ENCODE data around the gene ARHGDIA.

Gene ARHGDIA

GRCh38 chr17:81822996-81823819 is 47.9 kb downstream of the ARHGDIA start:
- DNase-seq (ENCODE audit: low read depth), result no peak

- DNase-seq (ENCODE audit: low read depth), result no peak
These were observed 48.9 kb downstream of the ARHGDIA start for GRCh38 chr17:81822312-81822637.

GRCh38 chr17:81821603-81822311 is 49.4 kb downstream of the ARHGDIA start:
- peak; percentile 70 for DNase-seq (ENCODE audit: low read depth)

- no peak for DNase-seq (ENCODE audit: low read depth)
These were observed 50.0 kb downstream of the ARHGDIA start for GRCh38 chr17:81821147-81821546.

GRCh38 chr17:81819708-81820107 is 51.4 kb downstream of the ARHGDIA start:
- DNase-seq (ENCODE audit: low read depth), result no peak

GRCh38 chr17:81817758-81818147 is 53.4 kb downstream of the ARHGDIA start:
- no peak for DNase-seq (ENCODE audit: low read depth)
